SK-N-SH (cell line): Measurements from ENCODE around the gene PDE6D. TPM values are rescaled to one million over a fixed set of nuclear protein-coding genes. Genes with fewer than 3 reads are reported as not detected.

ENCODE experiments used
- CTCF ChIA-PET: fragments of 300-600, 350-600 bp; formaldehyde crosslinking; extraction: SDS; loops from one replicate; lab custom pipeline; 2021; lab: Yijun Ruan, JAX
- POLR2A ChIA-PET: fragments of 350-600 bp; sonication (Branson Sonifier 250); formaldehyde crosslinking; extraction: SDS; loops from one replicate; lab custom pipeline; 2020; ENCODE audit warnings: antibody characterized with exemption, inconsistent platforms; lab: Yijun Ruan, JAX
- DNase-seq: peaks from one replicate; pipeline ENCODE4 v3.0.0; 2012
- H2AFZ ChIP-seq: fragments of 200-600 bp; sonication (generic); 2 replicates; pipeline ENCODE4 v1.8.1; 2016; ENCODE audit warnings: antibody characterized with exemption, mild to moderate bottlenecking, low read depth
- H3F3A ChIP-seq: fragments of 200-600 bp; sonication (generic); replicated peaks from 2 replicates; pipeline ENCODE3; 2016; ENCODE audit warnings: antibody characterized with exemption, mild to moderate bottlenecking; ENCODE audit not compliant: insufficient read depth
- H3K27ac ChIP-seq, 2 experiments: fragments of 200-500 bp in 1 of 2; fragments of 200-600 bp in 1 of 2; sonication (Bioruptor generic) in 1 of 2; sonication (generic), shearing (Covaris generic) in 1 of 2; 2 replicates each; pipeline versions ENCODE4 v1.5.1 to v1.6.1; 2014 to 2016; ENCODE audit warnings: low read depth in 2 of 2, inconsistent platforms in 1 of 2, low read length in 1 of 2, mild to moderate bottlenecking in 1 of 2, mixed read lengths in 1 of 2
- H3K27me3 ChIP-seq: fragments of 200-600 bp; sonication (generic), shearing (Covaris generic); 2 replicates; pipeline ENCODE4 v1.6.1; 2016; ENCODE audit warnings: mixed run types; ENCODE audit not compliant: insufficient read depth
- H3K36me3 ChIP-seq, 2 experiments: fragments of 200-500 bp in 1 of 2; fragments of 200-600 bp in 1 of 2; sonication (Bioruptor generic) in 1 of 2; sonication (generic) in 1 of 2; replicated peaks in 1 of 2; 2 replicates each; pipeline versions ENCODE3 to v1.5.1; 2014 to 2016; ENCODE audit warnings: low read length in 1 of 2, mild to moderate bottlenecking in 1 of 2; ENCODE audit not compliant: insufficient read depth in 2 of 2, control insufficient read depth in 1 of 2
- H3K4me1 ChIP-seq, 2 experiments: fragments of 200-500 bp in 1 of 2; fragments of 200-600 bp in 1 of 2; sonication (Bioruptor generic) in 1 of 2; sonication (generic), shearing (Covaris generic) in 1 of 2; 2 replicates each; pipeline versions ENCODE4 v1.5.1 to v1.6.1; 2014 to 2016; ENCODE audit warnings: low read depth in 1 of 2, low read length in 1 of 2, mixed run types in 1 of 2; ENCODE audit not compliant: insufficient read depth in 2 of 2, control insufficient read depth in 1 of 2
- H3K4me2 ChIP-seq: fragments of 200-600 bp; sonication (generic), shearing (Covaris generic); 2 replicates; pipeline ENCODE4 v1.6.1; 2017; ENCODE audit warnings: mixed run types
- H3K4me3 ChIP-seq, 2 experiments: fragments of 200-500 bp in 1 of 2; fragments of 200-600 bp in 1 of 2; sonication (Bioruptor generic) in 1 of 2; sonication (generic), shearing (Covaris generic) in 1 of 2; 2 replicates each; pipeline versions ENCODE4 v1.5.1 to v1.8.1; 2014 to 2016; ENCODE audit warnings: low read depth in 2 of 2, inconsistent platforms in 1 of 2, low read length in 1 of 2, mild to moderate bottlenecking in 1 of 2, mixed read lengths in 1 of 2, moderate library complexity in 1 of 2
- H3K79me2 ChIP-seq: fragments of 200-600 bp; sonication (generic); 2 replicates; pipeline ENCODE4 v1.8.1; 2017; ENCODE audit warnings: mild to moderate bottlenecking; ENCODE audit not compliant: insufficient read depth
- H3K9ac ChIP-seq: fragments of 200-600 bp; sonication (generic); 2 replicates; pipeline ENCODE4 v1.6.1; 2017; ENCODE audit warnings: mixed run types
- H3K9me2 ChIP-seq: fragments of 200-600 bp; sonication (generic); 2 replicates; pipeline ENCODE4 v1.6.1; 2017; ENCODE audit warnings: mixed run types
- H3K9me3 ChIP-seq: fragments of 200-600 bp; sonication (generic); 2 replicates; pipeline ENCODE4 v1.6.1; 2017; ENCODE audit warnings: mixed run types, mild to moderate bottlenecking, moderate library complexity
- H4K20me1 ChIP-seq: fragments of 200-600 bp; sonication (generic); 2 replicates; pipeline ENCODE4 v1.6.1; 2017; ENCODE audit warnings: mild to moderate bottlenecking, mixed run types; ENCODE audit not compliant: insufficient read depth
- FOSL2 ChIP-seq: IDR thresholded peaks from 2 replicates; pipeline ENCODE4 v1.4.0; 2012; ENCODE audit warnings: low read depth, mild to moderate bottlenecking, moderate library complexity, borderline replicate concordance
- JUND ChIP-seq: IDR thresholded peaks from 2 replicates; pipeline ENCODE4 v1.4.0; 2012
- MEF2A ChIP-seq: IDR thresholded peaks from 2 replicates; pipeline ENCODE4 v1.4.0; 2012; ENCODE audit warnings: low read depth, borderline replicate concordance
- MXI1 ChIP-seq: IDR thresholded peaks from 2 replicates; pipeline ENCODE4 v1.6.1; 2012; ENCODE audit warnings: mild to moderate bottlenecking, low read depth, low read length, improper control_type of control experiment
- NFIC ChIP-seq: IDR thresholded peaks from 2 replicates; pipeline ENCODE4 v1.4.0; 2012; ENCODE audit warnings: borderline replicate concordance
- POLR2AphosphoS5 ChIP-seq: IDR thresholded peaks from 2 replicates; pipeline ENCODE4 v1.6.1; 2012; ENCODE audit warnings: low read depth, low read length
- RCOR1 ChIP-seq: fragments of 150-350 bp; IDR thresholded peaks from 2 replicates; pipeline ENCODE4 v1.6.1; 2017; ENCODE audit warnings: antibody characterized with exemption, low read length
- SIN3A ChIP-seq: IDR thresholded peaks from 2 replicates; pipeline ENCODE4 v1.6.1; 2012; ENCODE audit warnings: low read depth, mild to moderate bottlenecking, low read length, moderate library complexity, borderline replicate concordance
- TAF1 ChIP-seq: IDR thresholded peaks from 2 replicates; pipeline ENCODE4 v1.6.1; 2012; ENCODE audit warnings: low read depth, mild to moderate bottlenecking, low read length, moderate library complexity, borderline replicate concordance
- TCF12 ChIP-seq: IDR thresholded peaks from 2 replicates; pipeline ENCODE4 v1.4.0; 2012
- YY1 ChIP-seq: IDR thresholded peaks from 2 replicates; pipeline ENCODE4 v1.4.0; 2012; ENCODE audit warnings: low read depth, mild to moderate bottlenecking
- WGBS: methylation state at CpG from one replicate; pipeline ENCODE4 v1.1.6; 2017; ENCODE audit warnings: low lambda C conversion rate; 5-methylcytosine and 5-hydroxymethylcytosine counted together
- polyA plus RNA-seq, 3 experiments: library from polyadenylated mRNA; depleted of rRNA; stranded (reverse); fragments of >200 nt; gene quantifications; 2 replicates each; pipeline ENCODE4 v1.2.3, GENCODE V29; 2012
- TF ChIP-seq, protein P1 (sequence below): IDR thresholded peaks from 2 replicates; pipeline ENCODE4; 2012
- TF ChIP-seq, protein P2 (sequence below): IDR thresholded peaks from 2 replicates; pipeline ENCODE4 v1.4.0; 2012; ENCODE audit warnings: low read depth
- TF ChIP-seq, protein P3 (sequence below): IDR thresholded peaks from 2 replicates; pipeline ENCODE4 v1.4.0; 2012; ENCODE audit warnings: low read depth, borderline replicate concordance

PDE6D gene
- polyA plus RNA-seq, 1 of the 3 experiments (the other 2 are of a cell fraction) = 33.9 TPM

- TF ChIP-seq NFIC = 0 out of 2 replicates have a peak, but pooled peaks have one; percentile 19
- peak; percentile 98 for TF ChIP-seq POLR2AphosphoS5
- TF ChIP-seq MXI1 = no peak; the same call in 1 of the 2 replicates
- TF ChIP-seq JUND = no peak
- TF ChIP-seq MEF2A = no peak
- TF ChIP-seq, protein P1, sequence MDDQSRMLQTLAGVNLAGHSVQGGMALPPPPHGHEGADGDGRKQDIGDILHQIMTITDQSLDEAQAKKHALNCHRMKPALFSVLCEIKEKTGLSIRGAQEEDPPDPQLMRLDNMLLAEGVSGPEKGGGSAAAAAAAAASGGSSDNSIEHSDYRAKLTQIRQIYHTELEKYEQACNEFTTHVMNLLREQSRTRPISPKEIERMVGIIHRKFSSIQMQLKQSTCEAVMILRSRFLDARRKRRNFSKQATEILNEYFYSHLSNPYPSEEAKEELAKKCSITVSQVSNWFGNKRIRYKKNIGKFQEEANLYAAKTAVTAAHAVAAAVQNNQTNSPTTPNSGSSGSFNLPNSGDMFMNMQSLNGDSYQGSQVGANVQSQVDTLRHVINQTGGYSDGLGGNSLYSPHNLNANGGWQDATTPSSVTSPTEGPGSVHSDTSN = peak; percentile 90
- TF ChIP-seq YY1 = no peak
- TF ChIP-seq, protein P2, sequence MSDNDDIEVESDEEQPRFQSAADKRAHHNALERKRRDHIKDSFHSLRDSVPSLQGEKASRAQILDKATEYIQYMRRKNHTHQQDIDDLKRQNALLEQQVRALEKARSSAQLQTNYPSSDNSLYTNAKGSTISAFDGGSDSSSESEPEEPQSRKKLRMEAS = no peak; the same call in 1 of the 2 replicates
- TF ChIP-seq, protein P3, sequence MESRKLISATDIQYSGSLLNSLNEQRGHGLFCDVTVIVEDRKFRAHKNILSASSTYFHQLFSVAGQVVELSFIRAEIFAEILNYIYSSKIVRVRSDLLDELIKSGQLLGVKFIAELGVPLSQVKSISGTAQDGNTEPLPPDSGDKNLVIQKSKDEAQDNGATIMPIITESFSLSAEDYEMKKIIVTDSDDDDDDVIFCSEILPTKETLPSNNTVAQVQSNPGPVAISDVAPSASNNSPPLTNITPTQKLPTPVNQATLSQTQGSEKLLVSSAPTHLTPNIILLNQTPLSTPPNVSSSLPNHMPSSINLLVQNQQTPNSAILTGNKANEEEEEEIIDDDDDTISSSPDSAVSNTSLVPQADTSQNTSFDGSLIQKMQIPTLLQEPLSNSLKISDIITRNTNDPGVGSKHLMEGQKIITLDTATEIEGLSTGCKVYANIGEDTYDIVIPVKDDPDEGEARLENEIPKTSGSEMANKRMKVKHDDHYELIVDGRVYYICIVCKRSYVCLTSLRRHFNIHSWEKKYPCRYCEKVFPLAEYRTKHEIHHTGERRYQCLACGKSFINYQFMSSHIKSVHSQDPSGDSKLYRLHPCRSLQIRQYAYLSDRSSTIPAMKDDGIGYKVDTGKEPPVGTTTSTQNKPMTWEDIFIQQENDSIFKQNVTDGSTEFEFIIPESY = no peak
- TF ChIP-seq FOSL2 = no peak
- TF ChIP-seq, all 33 proteins: peak for 15
Observed at GRCh38 chr2:231707927-231708772, 72.9 kb downstream of the PDE6D start, which contains the start of gene PTMA (continued).

- Histone ChIP-seq H3K9ac (peak overlapping the region; percentile 97), H3K79me2 (peaks cover 53% of the 10 kb centered on the region), H3K4me3 (peak overlapping the region; percentile 80 to 83), H3K9me3 (no peaks in the 10 kb centered on the region), H3K4me1 (peaks cover 11 to 26% of the 10 kb centered on the region in 2 experiments; a peak in 2 of 4 replicates), H3F3A (peaks cover 12% of the 10 kb centered on the region), H3K36me3 (peaks cover 11 to 18% of the 10 kb centered on the region in 2 experiments), H3K27me3 (no peaks in the 10 kb centered on the region), H2AFZ (peak overlapping the region; percentile 82), H3K9me2 (no peaks in the 10 kb centered on the region), H3K27ac (peak overlapping the region; percentile 92 to 100), H3K4me2 (peak overlapping the region; percentile 89), H4K20me1 (peaks cover 40% of the 10 kb centered on the region)
- ChIA-PET CTCF (interaction anchor here (1.1 to 34.6 kb wide), 7 partner anchors 17 to 113 kb away, joined by 3 to 1218 read pairs (median 5); no protein-coding TSS in a partner anchor), POLR2A (interaction anchor here (0.5 to 3.1 kb wide), 9 partner anchors 13 to 867 kb away, joined by 3 to 38 read pairs (median 9); no protein-coding TSS in a partner anchor)
- DNase-seq = peak; percentile 53
- no peak for TF ChIP-seq RCOR1
- TF ChIP-seq TAF1 = no peak
- no peak for TF ChIP-seq SIN3A
- TF ChIP-seq YY1 = no peak
- TF ChIP-seq, protein P2 = no peak
- TF ChIP-seq TCF12 = no peak
- 0% methylated on average over 6 of the region's 30 CpGs for WGBS
Observed at GRCh38 chr2:231707625-231707926, 73.5 kb downstream of the PDE6D start.
